OCI-LY3 (cell line): Measurements from ENCODE around the gene ELMO1.

Experiments used
- H2AFZ ChIP-seq: fragments of 200-600, 300-600 bp; shearing (Covaris generic); 2 replicates; pipeline ENCODE4 v1.6.0; 2014; ENCODE audit warnings: antibody characterized with exemption, low read depth, low read length
- H3K27ac ChIP-seq: fragments of 200-600, 300-600 bp; sonication (generic); 2 replicates; pipeline ENCODE4 v1.5.1; 2014; ENCODE audit warnings: mild to moderate bottlenecking, low read length, moderate library complexity, mixed read lengths
- H3K27me3 ChIP-seq: fragments of 200-600, 300-600 bp; sonication (generic); 2 replicates; pipeline ENCODE4 v1.6.1; 2014; ENCODE audit warnings: low read depth, low read length, mixed read lengths
- H3K36me3 ChIP-seq: fragments of 200-600, 300-600 bp; sonication (generic); replicated peaks from 2 replicates; pipeline ENCODE3; 2014; ENCODE audit warnings: low read depth, low read length, mixed read lengths
- H3K4me1 ChIP-seq: fragments of 300-600, 200-600 bp; sonication (generic); 2 replicates; pipeline ENCODE4 v1.6.1; 2014; ENCODE audit warnings: low read length, mixed read lengths
- H3K4me2 ChIP-seq: fragments of 200-600, 300-600 bp; sonication (generic); 2 replicates; pipeline ENCODE4 v1.6.1; 2014; ENCODE audit warnings: low read length, mixed read lengths
- H3K4me3 ChIP-seq: fragments of 300-600, 200-600 bp; sonication (generic); 2 replicates; pipeline ENCODE4 v1.5.1; 2014; ENCODE audit warnings: antibody characterized with exemption, mild to moderate bottlenecking, low read length, moderate library complexity
- H3K79me2 ChIP-seq: fragments of 300-600, 200-600 bp; shearing (Covaris generic); 2 replicates; pipeline ENCODE4 v1.6.1; 2014; ENCODE audit warnings: mild to moderate bottlenecking, low read length, mixed read lengths
- H3K9ac ChIP-seq: fragments of 300-600, 200-600 bp; shearing (Covaris generic); 2 replicates; pipeline ENCODE4 v1.6.0; 2014; ENCODE audit warnings: mild to moderate bottlenecking, low read length, moderate library complexity
- H3K9me3 ChIP-seq: fragments of 200-600, 300-600 bp; shearing (Covaris generic); 2 replicates; pipeline ENCODE4 v1.6.1; 2014; ENCODE audit warnings: low read length, mixed read lengths; ENCODE audit not compliant: insufficient read depth
- H4K20me1 ChIP-seq: fragments of 200-600, 300-600 bp; sonication (generic); 2 replicates; pipeline ENCODE4 v1.6.1; 2016; ENCODE audit warnings: low read length, mixed read lengths; ENCODE audit not compliant: insufficient read depth
- EZH2phosphoT487 ChIP-seq: fragments of 200-600 bp; shearing (Covaris generic); IDR thresholded peaks from 2 replicates; pipeline ENCODE4 v1.6.1; 2018; ENCODE audit warnings: antibody characterized with exemption, mixed run types, low read depth
- TF ChIP-seq, protein P1 (sequence below): fragments of 200-600, 300-600 bp; sonication (generic); IDR thresholded peaks from 2 replicates; pipeline ENCODE4 v1.5.1; 2014; ENCODE audit warnings: antibody characterized with exemption, low read length, low read depth

The ELMO1 gene

GRCh38 chr7:36925691-36926090 is 523.0 kb downstream of the ELMO1 start:
- no peak for TF ChIP-seq EZH2phosphoT487
- TF ChIP-seq, protein P1, sequence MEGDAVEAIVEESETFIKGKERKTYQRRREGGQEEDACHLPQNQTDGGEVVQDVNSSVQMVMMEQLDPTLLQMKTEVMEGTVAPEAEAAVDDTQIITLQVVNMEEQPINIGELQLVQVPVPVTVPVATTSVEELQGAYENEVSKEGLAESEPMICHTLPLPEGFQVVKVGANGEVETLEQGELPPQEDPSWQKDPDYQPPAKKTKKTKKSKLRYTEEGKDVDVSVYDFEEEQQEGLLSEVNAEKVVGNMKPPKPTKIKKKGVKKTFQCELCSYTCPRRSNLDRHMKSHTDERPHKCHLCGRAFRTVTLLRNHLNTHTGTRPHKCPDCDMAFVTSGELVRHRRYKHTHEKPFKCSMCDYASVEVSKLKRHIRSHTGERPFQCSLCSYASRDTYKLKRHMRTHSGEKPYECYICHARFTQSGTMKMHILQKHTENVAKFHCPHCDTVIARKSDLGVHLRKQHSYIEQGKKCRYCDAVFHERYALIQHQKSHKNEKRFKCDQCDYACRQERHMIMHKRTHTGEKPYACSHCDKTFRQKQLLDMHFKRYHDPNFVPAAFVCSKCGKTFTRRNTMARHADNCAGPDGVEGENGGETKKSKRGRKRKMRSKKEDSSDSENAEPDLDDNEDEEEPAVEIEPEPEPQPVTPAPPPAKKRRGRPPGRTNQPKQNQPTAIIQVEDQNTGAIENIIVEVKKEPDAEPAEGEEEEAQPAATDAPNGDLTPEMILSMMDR, result no peak
- no peak overlapping the region for H3K4me3 ChIP-seq
- H3K4me1 ChIP-seq, result no peaks in the 10 kb centered on the region
- no peak overlapping the region for H3K27ac ChIP-seq
- H4K20me1 ChIP-seq, result peaks cover 74% of the 10 kb centered on the region
- H3K9me3 ChIP-seq, result no peaks in the 10 kb centered on the region
- peaks cover 7% of the 10 kb centered on the region; the same call in 1 of the 2 replicates for H3K79me2 ChIP-seq
- H3K4me2 ChIP-seq, result no peak overlapping the region
- H3K36me3 ChIP-seq, result peaks cover 3% of the 10 kb centered on the region
- no peaks in the 10 kb centered on the region for H3K27me3 ChIP-seq
- H2AFZ ChIP-seq, result no peak overlapping the region
- H3K9ac ChIP-seq, result no peak overlapping the region

GRCh38 chr7:36925207-36925606 is 523.5 kb downstream of the ELMO1 start:
- Histone ChIP-seq H3K79me2 (peaks cover 7% of the 10 kb centered on the region; the same call in 1 of the 2 replicates), H3K4me1 (no peaks in the 10 kb centered on the region), H4K20me1 (peaks cover 72% of the 10 kb centered on the region), H3K9me3 (no peaks in the 10 kb centered on the region), H2AFZ (no peak overlapping the region), H3K27me3 (no peaks in the 10 kb centered on the region), H3K27ac (no peak overlapping the region), H3K36me3 (peaks cover 3% of the 10 kb centered on the region), H3K4me2 (no peak overlapping the region), H3K9ac (no peak overlapping the region), H3K4me3 (no peak overlapping the region)
- TF ChIP-seq, protein P1, result no peak
- TF ChIP-seq EZH2phosphoT487, result no peak

DNA sequence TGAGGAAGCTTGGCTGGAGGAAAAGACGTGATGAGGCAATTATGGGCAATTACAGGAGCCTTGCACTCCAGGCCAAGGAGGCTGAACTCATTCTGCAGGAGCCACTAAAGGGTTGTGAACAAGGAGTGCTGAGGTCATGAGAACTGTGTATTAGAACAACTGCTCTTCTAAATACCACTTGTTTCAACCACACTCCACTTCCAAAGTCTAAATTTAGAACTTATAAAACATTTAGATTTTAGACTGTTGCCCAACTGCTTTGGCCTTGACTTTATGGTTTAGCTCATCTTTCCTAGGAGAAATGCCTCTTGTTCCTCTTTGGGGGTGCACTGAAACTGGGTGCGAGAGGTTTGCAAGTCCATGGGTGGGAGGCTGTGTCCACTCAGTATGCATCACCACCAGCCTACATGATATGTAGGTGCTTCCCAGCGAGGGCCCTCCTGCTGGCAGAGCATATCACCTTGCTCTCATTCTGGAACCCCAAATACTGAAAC is 524.7 kb downstream of the ELMO1 start:
- Histone ChIP-seq H4K20me1 (peaks cover 71% of the 10 kb centered on the region), H3K9me3 (no peaks in the 10 kb centered on the region), H3K79me2 (peaks cover 7% of the 10 kb centered on the region; the same call in 1 of the 2 replicates), H3K4me1 (no peaks in the 10 kb centered on the region), H3K4me2 (no peak overlapping the region), H3K4me3 (no peak overlapping the region), H3K27ac (no peak overlapping the region), H2AFZ (no peak overlapping the region), H3K9ac (no peak overlapping the region), H3K27me3 (no peaks in the 10 kb centered on the region), H3K36me3 (no peaks in the 10 kb centered on the region)
- TF ChIP-seq, protein P1, result no peak
- no peak for TF ChIP-seq EZH2phosphoT487

GRCh38 chr7:36923185-36923584 is 525.5 kb downstream of the ELMO1 start:
- no peak for TF ChIP-seq EZH2phosphoT487
- TF ChIP-seq, protein P1, result no peak
- Histone ChIP-seq H3K9ac (no peak overlapping the region), H3K4me2 (no peak overlapping the region), H3K27me3 (no peaks in the 10 kb centered on the region), H3K4me1 (no peaks in the 10 kb centered on the region), H3K27ac (no peak overlapping the region), H2AFZ (no peak overlapping the region), H3K4me3 (no peak overlapping the region), H3K9me3 (no peaks in the 10 kb centered on the region), H3K36me3 (no peaks in the 10 kb centered on the region), H3K79me2 (peaks cover 6% of the 10 kb centered on the region; the same call in 1 of the 2 replicates), H4K20me1 (peaks cover 68% of the 10 kb centered on the region)
